Heart left ventricle (tissue), 16 donors: ENCODE results near the gene CXCR6. TPM values are rescaled to one million over a fixed set of nuclear protein-coding genes. Genes with fewer than 3 reads are reported as not detected.

ENCODE experiments used
- ATAC-seq, 4 donors: fragments of 200-7000 bp; cut with Tn5 transposase; one replicate each; pipeline ENCODE4 v1.9.1; 2020 to 2022; ENCODE audit warnings: moderate library complexity in 4 of 4, mild to moderate bottlenecking in 3 of 4, moderate number of reproducible peaks in 1 of 4
- DNase-seq, 5 donors: peaks; one replicate each; pipeline ENCODE4 v3.0.0-alpha.2; 2020
- H3K27ac ChIP-seq, 12 donors: fragments of 200-600 bp; sonication (generic) in 4 of 12; one replicate each; pipeline versions ENCODE4 v1.5.0 to v1.8.0; 2016 to 2022; ENCODE audit warnings: mild to moderate bottlenecking in 2 of 12
- H3K27me3 ChIP-seq, 9 donors: fragments of 200-600 bp; sonication (generic) in 2 of 9; one replicate each; pipeline versions ENCODE4 v1.5.1 to v1.8.0; 2016 to 2022; ENCODE audit warnings: mild to moderate bottlenecking in 3 of 9
- H3K36me3 ChIP-seq, 9 donors: fragments of 200-600 bp; sonication (generic) in 2 of 9; one replicate each; pipeline versions ENCODE4 v1.5.0 to v1.8.0; 2018 to 2022; ENCODE audit warnings: mild to moderate bottlenecking in 2 of 9
- H3K4me1 ChIP-seq, 12 donors: fragments of 200-600 bp; sonication (generic) in 4 of 12; one replicate each; pipeline versions ENCODE4 v1.5.0 to v1.8.0; 2016 to 2022; ENCODE audit warnings: mild to moderate bottlenecking in 3 of 12
- H3K4me3 ChIP-seq, 12 donors: fragments of 200-600 bp; sonication (generic) in 4 of 12; one replicate each; pipeline versions ENCODE4 v1.5.0 to v1.8.0; 2017 to 2022; ENCODE audit warnings: mild to moderate bottlenecking in 9 of 12, moderate library complexity in 4 of 12
- H3K9me3 ChIP-seq, 12 donors: fragments of 200-600 bp; sonication (generic) in 4 of 12; one replicate each; pipeline versions ENCODE4 v1.5.0 to v1.8.0; 2016 to 2022; ENCODE audit warnings: mild to moderate bottlenecking in 1 of 12
- CTCF ChIP-seq, 12 donors: fragments of 200-600 bp; sonication (generic) in 4 of 12; IDR thresholded peaks; one replicate each; pipeline versions ENCODE4 v1.5.0 to v1.8.0; 2018 to 2022; ENCODE audit warnings: antibody characterized with exemption in 12 of 12, mild to moderate bottlenecking in 5 of 12
- POLR2A ChIP-seq, 2 donors: fragments of 450-650 bp; IDR thresholded peaks; one replicate each; pipeline ENCODE4 v1.6.1; 2017; ENCODE audit warnings: antibody characterized with exemption in 2 of 2, mild to moderate bottlenecking in 2 of 2, moderate library complexity in 2 of 2
- WGBS, 4 donors: extraction: QIAGEN DNeasy Blood & Tissue Kit in 2 of 4; methylation state at CpG; one replicate each; pipeline versions ENCODE4 v1.1.5 to v1.1.7; 2013 to 2018; 5-methylcytosine and 5-hydroxymethylcytosine counted together
- intact Hi-C, 10 donors: fragments of 100-400 bp; cut with DNase I; formaldehyde crosslinking; loops; one replicate each; pipeline versions ENCODE4 v1.11.1 to v1.14.2; 2022
- polyA plus RNA-seq, 2 donors: library from polyadenylated mRNA; stranded (reverse); fragments of 200-250 nt; gene quantifications; one replicate each; pipeline ENCODE4 v1.2.3, GENCODE V29; 2013
- total RNA-seq, 9 donors: library from RNA; depleted of rRNA in 2 of 9; stranded (reverse); fragments of >200 nt in 2 of 9; fragmentation: NEBNext Ultra II Directional in 3 of 9; extraction: Animal tissue kit (Norgen Biotek cat#: 25700) in 3 of 9; gene quantifications; one replicate each; pipeline versions ENCODE4 v1.1.0 to v1.2.4, GENCODE V29; 2016 to 2023
- donor health status: ischemic (EF 13 %, LVEDD 7.1; RV severe dilation, severe dysfunction).
- donor health status: healthy with polysubstance abuse.
- donor health status: DM: no; HTN: yes; CAD: no.
- donor health status: DM: no; HTN: no; CAD: no.
- donor health status: ischemic (EF 25% LVEDD 6.9; RV normal size, moderate dysfunction).
- donor health status: ischemic (EF 25% LVEDD 5.7; RV mildly dilated, moderate dysfunction).
- donor health status: healthy.
- donor health status: DM: yes; HTN: yes; CAD: no.
- donor health status: ischemic (EF 35%, LVEDD 5.7; RV mildly dilated, moderate dysfunction).
- donor health status: nonischemic (EF 11% LVEDD 7.7; RV severe dilation, severe dysfunction).
- donor health status: DM: yes; HTN: yes; CAD: no.
- donor health status: PGD.
- donor health status: ischemic (EF 29% LVEDD 5.4; RV normal size, mild dysfunction).
- donor health status: nonischemic (EF 23%, LVEDD 6.1; RV moderate dilation, normal function).

Gene CXCR6
- total and polyA plus RNA-seq, 11 donors: 0.19 to 2.1 (median 0.30) TPM; not detected in 3

DNA sequence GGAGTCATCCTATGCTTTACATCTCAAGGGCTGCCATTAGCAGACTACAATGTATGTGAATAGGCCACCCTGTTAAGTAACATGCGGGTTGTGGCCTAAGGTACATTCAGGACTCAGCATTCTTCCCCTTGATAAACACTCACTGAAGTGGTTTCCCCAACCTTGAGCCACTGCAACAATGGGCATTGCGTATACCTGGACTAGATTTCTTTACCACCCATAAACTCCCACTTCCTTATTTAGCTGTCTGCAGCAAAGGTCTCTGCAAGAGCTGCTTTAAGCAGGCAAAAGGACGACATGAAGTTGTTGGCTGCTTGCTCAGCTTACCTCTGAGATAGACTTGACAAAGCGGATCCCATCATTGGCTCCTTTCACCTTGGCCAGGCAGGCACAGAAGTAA, 36.1 kb downstream of the CXCR6 start:
- DNase-seq: no peak
- no peaks in the 10 kb centered on the region for H3K9me3 ChIP-seq
- H3K36me3 ChIP-seq: peaks cover 0 to 100% (median 94%) of the 10 kb centered on the region in 9 donors
- no peaks in the 10 kb centered on the region for H3K27me3 ChIP-seq
- intact Hi-C loops: no loop called here
- H3K4me1 ChIP-seq: peaks cover 4 to 46% (median 20%) of the 10 kb centered on the region in 12 donors
- ATAC-seq: no peak
- peak overlapping the region in 1 of 12 donors; percentile 43 for H3K27ac ChIP-seq
- TF ChIP-seq CTCF (IDR thresholded peaks at IDR 0.05): no peak
- no peak for TF ChIP-seq POLR2A (IDR thresholded peaks at IDR 0.05)
- 87 to 94% (median 87%) methylated on average over 4 of the region's 4 CpGs for WGBS, 4 donors
- no peak overlapping the region for H3K4me3 ChIP-seq

DNA sequence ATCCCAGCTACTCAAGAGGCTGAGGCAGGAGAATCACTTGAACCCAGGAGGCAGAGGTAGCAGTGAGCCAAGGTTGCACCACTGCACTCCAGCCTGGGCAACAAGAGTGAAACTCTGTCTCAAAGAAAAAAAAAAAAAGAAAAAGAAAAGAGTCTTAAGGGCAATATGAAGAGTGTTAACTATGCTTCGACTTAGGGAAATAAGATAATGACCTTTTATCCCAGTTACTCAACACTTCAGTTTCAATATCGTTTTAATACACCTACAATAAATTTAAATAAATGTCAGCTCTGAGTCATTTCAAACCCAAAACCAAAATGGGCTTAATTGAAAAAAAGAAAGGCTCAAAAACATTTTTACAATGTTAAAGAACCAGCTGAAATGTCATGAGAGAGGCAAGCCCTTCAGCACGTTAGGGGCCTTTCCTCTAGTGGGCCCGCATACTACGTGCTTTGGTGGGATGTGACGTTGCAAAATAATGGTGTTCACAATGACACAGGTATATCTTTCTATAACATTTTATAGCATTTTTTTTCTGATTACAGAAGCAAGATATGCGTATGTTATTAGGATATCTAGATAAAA, 37.1 kb downstream of the CXCR6 start:
- peaks cover 4 to 54% (median 30%) of the 10 kb centered on the region in 12 donors for H3K4me1 ChIP-seq
- no peaks in the 10 kb centered on the region for H3K9me3 ChIP-seq
- ATAC-seq: no peak
- H3K36me3 ChIP-seq: peaks cover 0 to 98% (median 91%) of the 10 kb centered on the region in 9 donors
- H3K27me3 ChIP-seq: no peaks in the 10 kb centered on the region
- 86 to 89% (median 88%) methylated on average over 7 of the region's 7 CpGs for WGBS, 4 donors
- DNase-seq: no peak
- intact Hi-C loops: no loop called here
- TF ChIP-seq CTCF (IDR thresholded peaks at IDR 0.05) (no peak), POLR2A (IDR thresholded peaks at IDR 0.05) (no peak)
- peak overlapping the region in 1 of 12 donors; percentile 50 for H3K27ac ChIP-seq
- H3K4me3 ChIP-seq: no peak overlapping the region

- Histone ChIP-seq H3K4me3 (no peak overlapping the region), H3K27me3 (no peaks in the 10 kb centered on the region), H3K36me3 (peaks cover 0 to 93% (median 86%) of the 10 kb centered on the region in 9 donors), H3K27ac (peak overlapping the region in 2 of 12 donors; percentile 21 to 50), H3K4me1 (peaks cover 4 to 54% (median 35%) of the 10 kb centered on the region in 12 donors), H3K9me3 (no peaks in the 10 kb centered on the region)
- TF ChIP-seq CTCF (IDR thresholded peaks at IDR 0.05): no peak
- no peak for TF ChIP-seq POLR2A (IDR thresholded peaks at IDR 0.05)
- DNase-seq: no peak
- ATAC-seq: no peak
- WGBS, 4 donors: 77 to 98% (median 94%) methylated on average over 2 of the region's 2 CpGs
- intact Hi-C loops: no loop called here
These were observed 37.6 kb downstream of the CXCR6 start for GRCh38 chr3:45980819-45981218.

DNA sequence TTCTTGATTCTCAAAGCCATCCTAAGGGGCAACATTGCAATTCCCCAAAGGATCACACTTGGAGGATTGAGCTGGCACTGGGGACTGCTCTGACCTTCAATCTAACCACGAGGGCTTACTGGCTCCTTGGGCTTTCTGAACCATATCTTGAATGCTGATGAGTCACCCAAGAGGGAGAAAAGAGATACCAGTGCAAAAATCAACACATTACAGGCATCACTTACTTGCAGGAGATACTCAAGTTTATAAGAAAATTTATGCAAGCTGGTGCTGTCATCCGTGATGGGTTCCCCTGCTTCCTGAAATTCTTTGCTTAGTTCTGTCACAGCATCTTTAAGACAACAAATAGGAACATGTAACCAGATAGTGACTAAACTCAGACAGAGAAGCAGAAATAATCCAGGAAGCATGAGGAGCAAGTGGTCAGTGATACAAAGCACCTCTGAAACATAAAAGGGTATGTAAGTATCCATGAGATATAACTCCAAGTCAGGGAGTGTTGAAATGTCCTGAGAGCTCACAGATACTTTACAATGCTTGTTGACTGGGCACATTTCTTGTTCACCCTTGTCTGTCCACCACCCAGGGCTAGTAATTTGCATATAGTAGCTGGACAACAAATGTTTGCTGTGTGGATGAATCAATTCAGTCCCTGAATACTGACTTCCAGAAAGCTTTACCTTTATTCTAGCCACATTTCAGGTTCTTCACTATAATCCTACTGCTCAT, 38.2 kb downstream of the CXCR6 start:
- WGBS, 4 donors: 27 to 46% (median 38%) methylated on average over 2 of the region's 2 CpGs
- Histone ChIP-seq H3K27me3 (no peaks in the 10 kb centered on the region), H3K36me3 (peaks cover 0 to 86% (median 80%) of the 10 kb centered on the region in 9 donors)

More for the DNA sequence above, 38.2 kb downstream of the CXCR6 start:
- intact Hi-C loops: no loop called here
- H3K4me3 ChIP-seq: no peak overlapping the region
- DNase-seq (no peak), ATAC-seq (no peak)
- peak overlapping the region in 5 of 12 donors; percentile 9 to 96 (median 21) for H3K27ac ChIP-seq
- H3K4me1 ChIP-seq: peaks cover 4 to 55% (median 42%) of the 10 kb centered on the region in 12 donors
- no peak for TF ChIP-seq CTCF (IDR thresholded peaks at IDR 0.05)
- no peak for TF ChIP-seq POLR2A (IDR thresholded peaks at IDR 0.05)
- no peaks in the 10 kb centered on the region for H3K9me3 ChIP-seq
